ENCODE measurements around the gene LSM8. TPM values are rescaled to one million over a fixed set of nuclear protein-coding genes. Genes with fewer than 3 reads are reported as not detected.

LSM8 gene
- total RNA-seq, 3 donors from 2014 or later, result 23.3 to 26.0 (median 23.4) TPM

GRCh38 chr7:118185163-118185860 lies 1.3 kb downstream of the LSM8 start:
- ATAC-seq (no peak), DNase-seq (no peak)
- TF ChIP-seq CTCF (IDR thresholded peaks at IDR 0.05), result no peak

GRCh38 chr7:118186501-118186900 lies 2.5 kb downstream of the LSM8 start:
- H3K4me3 ChIP-seq, result no peak overlapping the region

More at GRCh38 chr7:118185163-118185860, 1.3 kb downstream of the LSM8 start:
- Histone ChIP-seq H3K4me1 (ENCODE audit: low read depth) (peaks cover 20% of the 10 kb centered on the region), H3K36me3 (ENCODE audit: low read depth) (peaks cover 4% of the 10 kb centered on the region), H3K9me3 (no peaks in the 10 kb centered on the region), H3K4me3 (no peak overlapping the region)
- intact Hi-C loops (cut with DNase I, micrococcal nuclease), result no loop called here

GRCh38 chr7:118194571-118194970 lies 10.6 kb downstream of the LSM8 start:
- H3K4me3 ChIP-seq, result no peak overlapping the region
- no peak for ATAC-seq
- H3K9me3 ChIP-seq, result no peaks in the 10 kb centered on the region
- no peaks in the 10 kb centered on the region for H3K36me3 ChIP-seq (ENCODE audit: low read depth)
- no peak for TF ChIP-seq CTCF (IDR thresholded peaks at IDR 0.05)
- intact Hi-C loops (cut with DNase I, micrococcal nuclease), result no loop called here
- no peaks in the 10 kb centered on the region for H3K4me1 ChIP-seq (ENCODE audit: low read depth)
- DNase-seq, result no peak

More at GRCh38 chr7:118186501-118186900, 2.5 kb downstream of the LSM8 start:
- H3K4me1 ChIP-seq (ENCODE audit: low read depth), result peaks cover 20% of the 10 kb centered on the region
- no peak for DNase-seq
- H3K36me3 ChIP-seq (ENCODE audit: low read depth), result peaks cover 4% of the 10 kb centered on the region
- intact Hi-C loops (cut with DNase I, micrococcal nuclease), result no loop called here
- no peaks in the 10 kb centered on the region for H3K9me3 ChIP-seq
- no peak for TF ChIP-seq CTCF (IDR thresholded peaks at IDR 0.05)
- no peak for ATAC-seq

GRCh38 chr7:118195837-118196474 lies 12.0 kb downstream of the LSM8 start:
- H3K4me1 ChIP-seq (ENCODE audit: low read depth), result no peaks in the 10 kb centered on the region
- no peak overlapping the region for H3K4me3 ChIP-seq
- intact Hi-C loops (cut with DNase I, micrococcal nuclease), result no loop called here
- peak in 1 of 3 donors; percentile 88 for DNase-seq
- H3K36me3 ChIP-seq (ENCODE audit: low read depth), result no peaks in the 10 kb centered on the region
- H3K9me3 ChIP-seq, result no peaks in the 10 kb centered on the region
- peak; percentile 52 for TF ChIP-seq CTCF (IDR thresholded peaks at IDR 0.05)
- ATAC-seq, result peak; percentile 70

- no peak for TF ChIP-seq CTCF (IDR thresholded peaks at IDR 0.05)
- Histone ChIP-seq H3K9me3 (no peaks in the 10 kb centered on the region), H3K4me3 (no peak overlapping the region), H3K36me3 (ENCODE audit: low read depth) (no peaks in the 10 kb centered on the region), H3K4me1 (ENCODE audit: low read depth) (no peaks in the 10 kb centered on the region)
- no peak for DNase-seq
- no peak for ATAC-seq
- intact Hi-C loops (cut with DNase I, micrococcal nuclease), result no loop called here
Observed at GRCh38 chr7:118202061-118202460, 18.1 kb downstream of the LSM8 start.
